ENCODE measurements around the gene KHDRBS2.

Gene KHDRBS2

DNA sequence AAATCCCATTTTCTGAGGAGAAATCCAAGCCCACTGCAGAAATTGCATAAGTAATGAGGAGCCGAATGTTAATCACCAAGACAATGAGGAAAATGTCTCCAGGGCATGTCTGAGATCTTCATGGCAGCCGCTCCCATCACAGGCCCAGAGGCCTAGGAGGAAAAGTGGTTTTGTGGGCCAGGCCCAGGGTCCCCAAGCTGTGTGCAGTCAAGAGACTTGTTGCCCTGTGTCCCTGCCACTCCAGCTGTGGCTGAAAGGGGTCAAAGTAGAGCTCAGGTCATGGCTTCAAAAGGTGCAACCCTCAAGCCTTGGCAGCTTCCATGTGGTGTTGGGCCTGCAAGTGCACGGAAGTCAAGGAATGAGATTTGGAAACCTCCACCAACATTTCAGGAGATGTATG, 276.6 kb downstream of the KHDRBS2 start:
- Histone ChIP-seq H3K27me3 (ENCODE audit: insufficient read depth, low read length) (no peaks in the 10 kb centered on the region), H3K4me1 (ENCODE audit: insufficient read depth, low read length) (no peaks in the 10 kb centered on the region), H3K27ac (ENCODE audit: low read length) (no peak overlapping the region), H3K4me3 (ENCODE audit: low read length) (no peak overlapping the region), H3K36me3 (ENCODE audit: insufficient read depth, low read depth, low read length) (no peaks in the 10 kb centered on the region), H3K9me3 (ENCODE audit: insufficient read depth, low read depth, low read length) (peaks cover 2% of the 10 kb centered on the region; the same call in 1 of the 2 replicates), H3K9ac (ENCODE audit: low read depth, low read length) (no peak overlapping the region)

DNA sequence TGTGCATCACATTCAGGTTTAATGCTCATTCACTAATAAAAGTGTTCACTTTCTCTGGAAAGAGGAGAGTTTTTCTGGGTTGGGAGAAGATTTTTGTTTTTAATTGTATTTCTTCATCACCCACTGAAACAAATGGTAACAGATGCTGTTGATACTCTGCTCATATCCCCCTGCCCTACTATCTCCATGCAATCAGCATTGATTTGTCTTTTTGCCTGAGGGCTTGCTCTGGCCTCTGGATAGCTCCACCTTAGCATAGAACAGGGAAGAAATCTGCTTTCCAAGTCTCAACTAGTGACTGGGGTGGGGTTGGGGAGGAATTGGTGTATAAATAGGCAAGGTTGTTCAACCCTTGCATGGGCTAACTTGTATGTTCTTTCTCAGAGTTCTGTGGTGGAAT, 296.4 kb downstream of the KHDRBS2 start:
- Histone ChIP-seq H3K4me3 (ENCODE audit: low read length) (no peak overlapping the region), H3K9me3 (ENCODE audit: insufficient read depth, low read depth, low read length) (no peaks in the 10 kb centered on the region), H3K27me3 (ENCODE audit: insufficient read depth, low read length) (no peaks in the 10 kb centered on the region), H3K36me3 (ENCODE audit: insufficient read depth, low read depth, low read length) (no peaks in the 10 kb centered on the region), H3K27ac (ENCODE audit: low read length) (no peak overlapping the region), H3K4me1 (ENCODE audit: insufficient read depth, low read length) (no peaks in the 10 kb centered on the region), H3K9ac (ENCODE audit: low read depth, low read length) (no peak overlapping the region)

- H3K9ac ChIP-seq (ENCODE audit: low read depth, low read length): peak overlapping the region; percentile 20; the same call in 1 of the 2 replicates
- H3K4me1 ChIP-seq (ENCODE audit: insufficient read depth, low read length): peaks cover 17% of the 10 kb centered on the region; the same call in 1 of the 2 replicates
- H3K4me3 ChIP-seq (ENCODE audit: low read length): no peak overlapping the region
- no peaks in the 10 kb centered on the region for H3K9me3 ChIP-seq (ENCODE audit: insufficient read depth, low read depth, low read length)
- H3K36me3 ChIP-seq (ENCODE audit: insufficient read depth, low read depth, low read length): no peaks in the 10 kb centered on the region
- no peaks in the 10 kb centered on the region for H3K27me3 ChIP-seq (ENCODE audit: insufficient read depth, low read length)
- H3K27ac ChIP-seq (ENCODE audit: low read length): no peak overlapping the region
These were observed 305.4 kb downstream of the KHDRBS2 start for GRCh38 chr6:61980622-61981021.

DNA sequence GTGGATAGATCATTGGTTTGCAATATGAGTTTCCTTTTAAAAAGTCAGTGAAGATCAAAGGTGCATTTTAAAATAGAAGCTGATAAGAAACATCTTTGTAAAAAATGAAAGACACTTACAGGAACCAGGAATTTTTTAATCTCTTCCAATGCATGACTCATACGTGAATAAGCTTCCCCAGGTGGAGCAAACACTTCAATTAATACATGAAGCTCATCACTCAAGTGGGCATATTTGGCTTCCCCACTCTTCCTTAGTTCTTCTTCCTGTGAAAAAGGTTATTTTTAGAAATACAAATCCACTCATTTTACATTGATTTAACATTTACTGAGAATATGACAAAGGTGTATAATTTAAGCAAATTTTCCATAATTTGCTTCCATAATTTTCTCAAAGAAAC, 308.1 kb downstream of the KHDRBS2 start:
- Histone ChIP-seq H3K4me3 (ENCODE audit: low read length) (no peak overlapping the region), H3K36me3 (ENCODE audit: insufficient read depth, low read depth, low read length) (no peaks in the 10 kb centered on the region), H3K9ac (ENCODE audit: low read depth, low read length) (no peak overlapping the region), H3K9me3 (ENCODE audit: insufficient read depth, low read depth, low read length) (no peaks in the 10 kb centered on the region), H3K27me3 (ENCODE audit: insufficient read depth, low read length) (no peaks in the 10 kb centered on the region), H3K4me1 (ENCODE audit: insufficient read depth, low read length) (peaks cover 17% of the 10 kb centered on the region; the same call in 1 of the 2 replicates), H3K27ac (ENCODE audit: low read length) (no peak overlapping the region)

DNA sequence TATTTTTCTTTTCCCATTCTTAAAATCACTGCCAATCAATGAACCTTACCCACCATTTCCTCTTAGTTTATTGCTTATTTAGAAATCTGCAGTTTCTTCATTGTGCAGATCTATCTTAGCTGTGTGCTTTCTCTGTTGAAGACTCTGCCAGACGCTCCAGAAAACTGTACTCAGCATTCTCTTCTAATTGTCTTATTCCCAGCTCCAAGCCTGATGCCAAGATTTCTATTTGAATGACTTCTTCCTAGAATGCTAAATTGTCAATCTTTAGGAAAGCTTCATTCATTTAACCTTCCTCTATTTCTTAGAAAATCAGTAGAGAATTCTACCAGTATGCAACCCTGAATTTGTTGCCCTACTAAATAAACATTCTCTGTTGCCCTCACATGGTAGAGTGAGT, 308.9 kb downstream of the KHDRBS2 start:
- H3K27ac ChIP-seq (ENCODE audit: low read length): no peak overlapping the region
- H3K4me3 ChIP-seq (ENCODE audit: low read length): no peak overlapping the region
- H3K36me3 ChIP-seq (ENCODE audit: insufficient read depth, low read depth, low read length): no peaks in the 10 kb centered on the region
- H3K4me1 ChIP-seq (ENCODE audit: insufficient read depth, low read length): peaks cover 17% of the 10 kb centered on the region; the same call in 1 of the 2 replicates
- H3K9me3 ChIP-seq (ENCODE audit: insufficient read depth, low read depth, low read length): no peaks in the 10 kb centered on the region
- no peaks in the 10 kb centered on the region for H3K27me3 ChIP-seq (ENCODE audit: insufficient read depth, low read length)
- no peak overlapping the region for H3K9ac ChIP-seq (ENCODE audit: low read depth, low read length)

- Histone ChIP-seq H3K4me3 (ENCODE audit: low read length) (no peak overlapping the region), H3K9me3 (ENCODE audit: insufficient read depth, low read depth, low read length) (peaks cover 15% of the 10 kb centered on the region), H3K27ac (ENCODE audit: low read length) (no peak overlapping the region), H3K4me1 (ENCODE audit: insufficient read depth, low read length) (no peaks in the 10 kb centered on the region), H3K36me3 (ENCODE audit: insufficient read depth, low read depth, low read length) (no peaks in the 10 kb centered on the region), H3K9ac (ENCODE audit: low read depth, low read length) (no peak overlapping the region), H3K27me3 (ENCODE audit: insufficient read depth, low read length) (no peaks in the 10 kb centered on the region)
These were observed 326.8 kb downstream of the KHDRBS2 start for GRCh38 chr6:61959196-61959595.

GRCh38 chr6:61953851-61954250, 332.2 kb downstream of the KHDRBS2 start:
- no peaks in the 10 kb centered on the region for H3K36me3 ChIP-seq (ENCODE audit: insufficient read depth, low read depth, low read length)
- H3K9ac ChIP-seq (ENCODE audit: low read depth, low read length): no peak overlapping the region
- no peaks in the 10 kb centered on the region for H3K27me3 ChIP-seq (ENCODE audit: insufficient read depth, low read length)
- peaks cover 15% of the 10 kb centered on the region for H3K9me3 ChIP-seq (ENCODE audit: insufficient read depth, low read depth, low read length)
- no peak overlapping the region for H3K4me3 ChIP-seq (ENCODE audit: low read length)
- H3K4me1 ChIP-seq (ENCODE audit: insufficient read depth, low read length): no peaks in the 10 kb centered on the region
- no peak overlapping the region for H3K27ac ChIP-seq (ENCODE audit: low read length)

DNA sequence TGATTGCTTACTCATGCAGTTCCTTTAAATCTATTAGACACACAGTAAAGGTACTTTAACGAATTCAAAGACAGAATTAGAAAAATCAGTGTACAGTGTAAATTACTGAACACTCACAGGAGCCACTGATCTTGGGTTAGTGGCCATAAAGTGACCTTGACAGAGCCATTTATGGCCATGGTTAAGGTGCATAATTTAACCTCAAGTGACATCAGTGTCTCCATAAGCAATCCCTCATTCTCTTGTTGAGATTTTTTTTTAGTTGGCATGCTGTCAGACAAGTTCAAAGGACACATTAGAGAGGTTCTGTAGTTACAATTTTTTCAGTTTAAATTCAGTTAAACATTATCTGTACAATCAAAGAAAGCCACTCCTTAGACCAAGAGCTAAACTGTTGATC, 334.4 kb downstream of the KHDRBS2 start:
- H3K4me1 ChIP-seq (ENCODE audit: insufficient read depth, low read length): no peaks in the 10 kb centered on the region
- H3K27me3 ChIP-seq (ENCODE audit: insufficient read depth, low read length): no peaks in the 10 kb centered on the region
- H3K9ac ChIP-seq (ENCODE audit: low read depth, low read length): no peak overlapping the region
- H3K9me3 ChIP-seq (ENCODE audit: insufficient read depth, low read depth, low read length): peaks cover 4% of the 10 kb centered on the region
- H3K27ac ChIP-seq (ENCODE audit: low read length): no peak overlapping the region
- no peaks in the 10 kb centered on the region for H3K36me3 ChIP-seq (ENCODE audit: insufficient read depth, low read depth, low read length)
- no peak overlapping the region for H3K4me3 ChIP-seq (ENCODE audit: low read length)

DNA sequence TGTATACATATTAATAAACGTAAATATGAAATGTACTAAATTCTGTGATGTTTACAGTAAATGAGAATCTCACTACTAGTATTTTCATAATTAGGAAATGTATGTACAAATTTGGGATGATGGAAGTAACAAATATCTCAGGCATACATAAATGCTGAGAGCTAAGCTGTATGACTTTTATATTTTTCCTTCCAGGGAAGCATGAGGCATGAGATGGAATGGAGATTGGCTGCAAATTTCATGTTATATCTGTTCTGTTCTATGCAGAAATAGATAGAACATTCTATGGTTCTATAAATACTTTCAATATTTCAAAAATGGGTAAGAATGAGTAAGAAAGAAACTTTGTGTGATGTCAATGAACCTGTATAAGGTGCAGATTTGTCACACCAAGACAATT, 335.2 kb downstream of the KHDRBS2 start:
- Histone ChIP-seq H3K27ac (ENCODE audit: low read length) (no peak overlapping the region), H3K9ac (ENCODE audit: low read depth, low read length) (no peak overlapping the region), H3K4me1 (ENCODE audit: insufficient read depth, low read length) (no peaks in the 10 kb centered on the region), H3K27me3 (ENCODE audit: insufficient read depth, low read length) (no peaks in the 10 kb centered on the region), H3K4me3 (ENCODE audit: low read length) (no peak overlapping the region), H3K9me3 (ENCODE audit: insufficient read depth, low read depth, low read length) (no peaks in the 10 kb centered on the region), H3K36me3 (ENCODE audit: insufficient read depth, low read depth, low read length) (no peaks in the 10 kb centered on the region)

GRCh38 chr6:61949971-61950370, 336.1 kb downstream of the KHDRBS2 start:
- no peaks in the 10 kb centered on the region for H3K36me3 ChIP-seq (ENCODE audit: insufficient read depth, low read depth, low read length)
- H3K4me3 ChIP-seq (ENCODE audit: low read length): no peak overlapping the region
- H3K27ac ChIP-seq (ENCODE audit: low read length): no peak overlapping the region
- no peaks in the 10 kb centered on the region for H3K27me3 ChIP-seq (ENCODE audit: insufficient read depth, low read length)
- H3K9me3 ChIP-seq (ENCODE audit: insufficient read depth, low read depth, low read length): no peaks in the 10 kb centered on the region
- H3K9ac ChIP-seq (ENCODE audit: low read depth, low read length): no peak overlapping the region
- H3K4me1 ChIP-seq (ENCODE audit: insufficient read depth, low read length): no peaks in the 10 kb centered on the region

DNA sequence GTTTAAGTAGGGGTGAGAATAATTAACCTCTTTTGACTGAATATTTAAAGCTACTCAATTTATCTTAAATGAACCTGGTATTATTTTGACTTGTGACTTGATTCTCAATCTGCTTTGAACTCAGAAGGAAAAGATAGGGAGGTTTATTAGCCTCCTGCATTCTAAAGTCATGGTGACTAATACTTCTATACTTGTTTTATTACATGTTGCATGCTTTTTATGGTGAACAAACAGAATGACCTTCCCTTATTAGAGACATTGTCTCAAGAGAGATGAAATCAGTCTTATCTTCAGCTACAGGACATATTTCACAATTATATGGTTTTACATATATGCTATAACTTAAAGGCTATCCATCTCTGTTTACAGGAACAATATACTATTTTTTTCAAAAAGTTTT, 336.9 kb downstream of the KHDRBS2 start:
- Histone ChIP-seq H3K36me3 (ENCODE audit: insufficient read depth, low read depth, low read length) (no peaks in the 10 kb centered on the region), H3K27me3 (ENCODE audit: insufficient read depth, low read length) (no peaks in the 10 kb centered on the region), H3K9me3 (ENCODE audit: insufficient read depth, low read depth, low read length) (no peaks in the 10 kb centered on the region), H3K9ac (ENCODE audit: low read depth, low read length) (no peak overlapping the region), H3K27ac (ENCODE audit: low read length) (no peak overlapping the region), H3K4me1 (ENCODE audit: insufficient read depth, low read length) (no peaks in the 10 kb centered on the region), H3K4me3 (ENCODE audit: low read length) (no peak overlapping the region)

GRCh38 chr6:61947311-61947947, 338.6 kb downstream of the KHDRBS2 start:
- H3K9ac ChIP-seq (ENCODE audit: low read depth, low read length): no peak overlapping the region
- H3K4me1 ChIP-seq (ENCODE audit: insufficient read depth, low read length): no peaks in the 10 kb centered on the region; the same call in 1 of the 2 replicates
- no peak overlapping the region for H3K27ac ChIP-seq (ENCODE audit: low read length)
- no peaks in the 10 kb centered on the region for H3K36me3 ChIP-seq (ENCODE audit: insufficient read depth, low read depth, low read length)
- H3K27me3 ChIP-seq (ENCODE audit: insufficient read depth, low read length): no peaks in the 10 kb centered on the region
- H3K9me3 ChIP-seq (ENCODE audit: insufficient read depth, low read depth, low read length): no peaks in the 10 kb centered on the region
- H3K4me3 ChIP-seq (ENCODE audit: low read length): no peak overlapping the region
